H9 (cell line): Measurements from ENCODE around the gene WNT7B. TPM values are rescaled to one million over a fixed set of nuclear protein-coding genes. Genes with fewer than 3 reads are reported as not detected.

Experiments used
- DNase-seq: peaks from one replicate; pipeline ENCODE4 v3.0.0-alpha.2; 2017
- H2AFZ ChIP-seq: one replicate; pipeline ENCODE4 v1.6.1; 2013; ENCODE audit warnings: mild to moderate bottlenecking, low read length, control low read depth, moderate library complexity
- H2AK5ac ChIP-seq: 2 replicates; pipeline ENCODE4 v1.6.1; 2013; ENCODE audit warnings: low read length, control low read depth, mixed read lengths; ENCODE audit not compliant: insufficient read length
- H2BK120ac ChIP-seq: one replicate; pipeline ENCODE4 v1.6.1; 2013; ENCODE audit warnings: low read depth, mild to moderate bottlenecking, low read length, control low read depth, inconsistent platforms; ENCODE audit not compliant: poor library complexity, severe bottlenecking
- H2BK12ac ChIP-seq: 2 replicates; pipeline ENCODE4 v1.6.1; 2013; ENCODE audit warnings: low read length, control low read depth, mixed read lengths, low read depth; ENCODE audit not compliant: insufficient read length
- H2BK15ac ChIP-seq: 2 replicates; pipeline ENCODE4 v1.6.1; 2013; ENCODE audit warnings: low read depth, low read length, control low read depth
- H2BK20ac ChIP-seq: one replicate; pipeline ENCODE4 v1.6.1; 2013; ENCODE audit warnings: low read depth, mild to moderate bottlenecking, low read length, control low read depth, inconsistent platforms; ENCODE audit not compliant: poor library complexity, severe bottlenecking
- H2BK5ac ChIP-seq: 2 replicates; pipeline ENCODE4 v1.6.1; 2013; ENCODE audit warnings: low read length, control low read depth, mixed read lengths; ENCODE audit not compliant: insufficient read length
- H3K14ac ChIP-seq: 2 replicates; pipeline ENCODE4 v1.6.1; 2013; ENCODE audit warnings: low read length, control low read depth; ENCODE audit not compliant: insufficient read depth
- H3K18ac ChIP-seq: 2 replicates; pipeline ENCODE4 v1.6.1; 2013; ENCODE audit warnings: low read depth, mild to moderate bottlenecking, mixed read lengths, low read length, control low read depth; ENCODE audit not compliant: insufficient read length
- H3K23ac ChIP-seq: 2 replicates; pipeline ENCODE4 v1.6.1; 2013; ENCODE audit warnings: low read length, control low read depth, mixed read lengths, low read depth; ENCODE audit not compliant: insufficient read length
- H3K23me2 ChIP-seq: 2 replicates; pipeline ENCODE4 v1.6.1; 2013; ENCODE audit warnings: low read depth, mild to moderate bottlenecking, mixed read lengths, low read length, control low read depth; ENCODE audit not compliant: insufficient read length, poor library complexity, severe bottlenecking
- H3K27ac ChIP-seq: 2 replicates; pipeline ENCODE4 v1.5.1; 2013; ENCODE audit warnings: low read length, control low read depth, mixed read lengths, low read depth; ENCODE audit not compliant: insufficient read length
- H3K27me3 ChIP-seq: 2 replicates; pipeline ENCODE4 v1.6.1; 2013; ENCODE audit warnings: low read length, control low read depth, inconsistent platforms; ENCODE audit not compliant: insufficient read depth
- H3K4ac ChIP-seq: 2 replicates; pipeline ENCODE4 v1.6.1; 2013; ENCODE audit warnings: low read depth, mild to moderate bottlenecking, control low read depth, inconsistent platforms, low read length, moderate library complexity
- H3K4me1 ChIP-seq: 2 replicates; pipeline ENCODE4 v1.6.1; 2013; ENCODE audit warnings: low read length, control low read depth, inconsistent platforms; ENCODE audit not compliant: insufficient read depth
- H3K4me2 ChIP-seq: 2 replicates; pipeline ENCODE4 v1.6.1; 2013; ENCODE audit warnings: low read length, control low read depth, mixed read lengths; ENCODE audit not compliant: insufficient read length, insufficient read depth
- H3K56ac ChIP-seq: 2 replicates; pipeline ENCODE4 v1.6.1; 2013; ENCODE audit warnings: low read depth, mild to moderate bottlenecking, mixed read lengths, low read length, control low read depth; ENCODE audit not compliant: insufficient read length
- H3K79me1 ChIP-seq: 2 replicates; pipeline ENCODE4 v1.6.1; 2013; ENCODE audit warnings: low read depth, mild to moderate bottlenecking, moderate library complexity, low read length, control low read depth, inconsistent platforms; ENCODE audit not compliant: insufficient read depth, poor library complexity, severe bottlenecking
- H3K79me2 ChIP-seq: 2 replicates; pipeline ENCODE4 v1.6.1; 2013; ENCODE audit warnings: low read length, control low read depth, inconsistent platforms; ENCODE audit not compliant: insufficient read depth
- H3K9ac ChIP-seq: 2 replicates; pipeline ENCODE4 v1.6.1; 2013; ENCODE audit warnings: low read length, control low read depth, mixed read lengths; ENCODE audit not compliant: insufficient read length; ENCODE audit errors: extremely low read depth
- H3K9me3 ChIP-seq: one replicate; pipeline ENCODE4 v1.6.1; 2013; ENCODE audit warnings: low read depth, low read length, inconsistent platforms; ENCODE audit not compliant: control insufficient read depth
- H3T11ph ChIP-seq: one replicate; pipeline ENCODE4 v1.6.1; 2013; ENCODE audit warnings: mild to moderate bottlenecking, low read length, control low read depth, inconsistent platforms
- H4K20me1 ChIP-seq: one replicate; pipeline ENCODE4 v1.6.1; 2013; ENCODE audit not compliant: control insufficient read depth, insufficient read length, insufficient read depth
- H4K5ac ChIP-seq: 2 replicates; pipeline ENCODE4 v1.6.1; 2013; ENCODE audit warnings: low read depth, mild to moderate bottlenecking, mixed read lengths, low read length, control low read depth; ENCODE audit not compliant: insufficient read length
- H4K8ac ChIP-seq: replicated peaks from 2 replicates; pipeline ENCODE4 v1.6.1; 2013; ENCODE audit warnings: low read length, control low read depth, mixed read lengths, low read depth; ENCODE audit not compliant: insufficient read length
- H4K91ac ChIP-seq: 2 replicates; pipeline ENCODE4 v1.6.1; 2013; ENCODE audit warnings: low read depth, mild to moderate bottlenecking, moderate library complexity, mixed read lengths, low read length, control low read depth; ENCODE audit not compliant: insufficient read length
- H3K27ac Mint-ChIP-seq, 3 experiments: 2 replicates in 2 of 3; 3 replicates in 1 of 3; pipeline ENCODE4 v1.8.0; 2020 to 2021; ENCODE audit warnings: mixed read lengths in 3 of 3, mild to moderate bottlenecking in 1 of 3, moderate library complexity in 1 of 3
- H3K27me3 Mint-ChIP-seq: 2 replicates; pipeline ENCODE4 v1.8.0; 2021; ENCODE audit warnings: low read depth, mild to moderate bottlenecking, moderate library complexity, mixed read lengths
- H3K36me3 Mint-ChIP-seq, 3 experiments: 2 replicates in 2 of 3; 3 replicates in 1 of 3; pipeline ENCODE4 v1.8.0; 2020 to 2021; ENCODE audit warnings: low read depth in 3 of 3, mixed read lengths in 3 of 3; ENCODE audit not compliant: insufficient read depth in 1 of 3
- H3K4me1 Mint-ChIP-seq, 2 experiments: 2 replicates each; pipeline ENCODE4 v1.8.0; 2020; ENCODE audit warnings: mixed read lengths in 2 of 2
- H3K4me3 Mint-ChIP-seq, 2 experiments: 2 replicates in 1 of 2; 3 replicates in 1 of 2; pipeline ENCODE4 v1.8.0; 2020 to 2021; ENCODE audit warnings: mild to moderate bottlenecking in 2 of 2, mixed read lengths in 2 of 2, moderate library complexity in 1 of 2
- H3K9me3 Mint-ChIP-seq, 2 experiments: 2 replicates in 1 of 2; 3 replicates in 1 of 2; pipeline ENCODE4 v1.8.0; 2020; ENCODE audit warnings: mild to moderate bottlenecking in 2 of 2, mixed read lengths in 2 of 2, moderate library complexity in 1 of 2
- WGBS: extraction: QIAGEN DNeasy Blood & Tissue Kit; methylation state at CpG from one replicate; pipeline ENCODE4 v1.1.7; 2013; ENCODE audit warnings: missing lambda C conversion rate, low lambda C conversion rate, mixed read lengths; ENCODE audit not compliant: insufficient read length; ENCODE audit errors: extremely low coverage; 5-methylcytosine and 5-hydroxymethylcytosine counted together
- total RNA-seq: library from RNA; stranded (reverse); gene quantifications from 2 replicates; pipeline ENCODE4 v1.2.1, GENCODE V29; 2021
- TF ChIP-seq, protein P1 (sequence below): fragments of 200-600 bp; sonication (generic); conservative IDR thresholded peaks from 3 replicates; pipeline ENCODE4 v1.8.0; 2021; ENCODE audit warnings: antibody characterized with exemption, mild to moderate bottlenecking

WNT7B gene
- total RNA-seq, 1 experiment from 2014 or later = 0.09 TPM

- Histone ChIP-seq H3K23ac (no peak overlapping the region), H2BK15ac (no peak overlapping the region), H3K4me1 (no peaks in the 10 kb centered on the region; the same call in 1 of the 2 replicates), H4K8ac (no peak overlapping the region), H3K23me2 (peaks cover 2% of the 10 kb centered on the region), H3K27ac (no peak overlapping the region), H4K20me1 (no peaks in the 10 kb centered on the region), H3K9ac (no peak overlapping the region), H2AK5ac (no peak overlapping the region), H2BK20ac (no peak overlapping the region), H3K27me3 (no peaks in the 10 kb centered on the region; the same call in 1 of the 2 replicates), H3K18ac (no peak overlapping the region), H2AFZ (no peak overlapping the region), H3K4me2 (no peak overlapping the region), H3K4ac (no peak overlapping the region), H4K91ac (no peak overlapping the region), H2BK12ac (no peak overlapping the region), H3T11ph (no peak overlapping the region), H4K5ac (no peak overlapping the region), H3K79me1 (no peaks in the 10 kb centered on the region), H3K56ac (no peak overlapping the region), H2BK5ac (no peak overlapping the region), H3K9me3 (no peaks in the 10 kb centered on the region), H2BK120ac (no peak overlapping the region), H3K14ac (no peak overlapping the region), H3K79me2 (no peaks in the 10 kb centered on the region)
- Mint-ChIP-seq H3K4me3 (no peak overlapping the region), H3K4me1 (no peaks in the 10 kb centered on the region), H3K36me3 (peaks cover 0 to 4% (median 0%) of the 10 kb centered on the region in 3 experiments; a peak in 2 of 7 replicates), H3K27me3 (peaks cover 25% of the 10 kb centered on the region), H3K9me3 (peaks cover 0 to 4% of the 10 kb centered on the region in 2 experiments; a peak in 2 of 5 replicates), H3K27ac (no peak overlapping the region)
- no peak for DNase-seq
- TF ChIP-seq, protein P1, sequence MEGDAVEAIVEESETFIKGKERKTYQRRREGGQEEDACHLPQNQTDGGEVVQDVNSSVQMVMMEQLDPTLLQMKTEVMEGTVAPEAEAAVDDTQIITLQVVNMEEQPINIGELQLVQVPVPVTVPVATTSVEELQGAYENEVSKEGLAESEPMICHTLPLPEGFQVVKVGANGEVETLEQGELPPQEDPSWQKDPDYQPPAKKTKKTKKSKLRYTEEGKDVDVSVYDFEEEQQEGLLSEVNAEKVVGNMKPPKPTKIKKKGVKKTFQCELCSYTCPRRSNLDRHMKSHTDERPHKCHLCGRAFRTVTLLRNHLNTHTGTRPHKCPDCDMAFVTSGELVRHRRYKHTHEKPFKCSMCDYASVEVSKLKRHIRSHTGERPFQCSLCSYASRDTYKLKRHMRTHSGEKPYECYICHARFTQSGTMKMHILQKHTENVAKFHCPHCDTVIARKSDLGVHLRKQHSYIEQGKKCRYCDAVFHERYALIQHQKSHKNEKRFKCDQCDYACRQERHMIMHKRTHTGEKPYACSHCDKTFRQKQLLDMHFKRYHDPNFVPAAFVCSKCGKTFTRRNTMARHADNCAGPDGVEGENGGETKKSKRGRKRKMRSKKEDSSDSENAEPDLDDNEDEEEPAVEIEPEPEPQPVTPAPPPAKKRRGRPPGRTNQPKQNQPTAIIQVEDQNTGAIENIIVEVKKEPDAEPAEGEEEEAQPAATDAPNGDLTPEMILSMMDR = no peak
- no CpG with 5 or more reads among the region's 5 CpGs for WGBS
Observed at GRCh38 chr22:45983797-45984196, 6.8 kb upstream of the WNT7B start.
